ENCODE results near the gene HOXB1. TPM values are rescaled to one million over a fixed set of nuclear protein-coding genes. Genes with fewer than 3 reads are reported as not detected.
A peak's percentile ranks its signal among the peaks of the same experiment; 100 is the strongest.

Gene HOXB1
- total RNA-seq, 1 donor from 2014 or later, result not detected

- Histone ChIP-seq H4K20me1 (ENCODE audit: low read depth) (peaks cover 93% of the 10 kb centered on the region), H2AFZ (replicated peaks) (no peak overlapping the region), H3K9me3 (ENCODE audit: low read depth) (no peaks in the 10 kb centered on the region), H3K4me1 (no peaks in the 10 kb centered on the region), H3K9ac (no peak overlapping the region), H3K4me3 (no peak overlapping the region), H3K27me3 (peaks cover 100% of the 10 kb centered on the region), H3K36me3 (no peaks in the 10 kb centered on the region), H3K27ac (no peak overlapping the region), H3K4me2 (peak overlapping the region; percentile 58), H3K79me2 (ENCODE audit: low read depth) (no peaks in the 10 kb centered on the region), H3F3A (ENCODE audit: low read depth) (peaks cover 4% of the 10 kb centered on the region)
- peaks cover 93% of the 10 kb centered on the region for H3K27me3 Mint-ChIP-seq (ENCODE audit: insufficient read depth, low read depth)
- TF ChIP-seq EZH2 (IDR thresholded peaks at IDR 0.05), result peak; percentile 28
- TF ChIP-seq CTCF (IDR thresholded peaks at IDR 0.05), result no peak
- peak; percentile 91 for TF ChIP-seq EZH2phosphoT487 (IDR thresholded peaks at IDR 0.05)
- peak overlapping the region; percentile 50 for H3K4me3 Mint-ChIP-seq
- H3K27ac Mint-ChIP-seq, result no peak overlapping the region
- DNase-seq (ENCODE audit: low spot score), result no peak
- H3K36me3 Mint-ChIP-seq, result no peaks in the 10 kb centered on the region
- peaks cover 15% of the 10 kb centered on the region for H3K9me3 Mint-ChIP-seq
- no peaks in the 10 kb centered on the region for H3K4me1 Mint-ChIP-seq
Measured at GRCh38 chr17:48578616-48579470, 48.0 kb upstream of the HOXB1 start.

- Histone ChIP-seq H2AFZ (replicated peaks) (no peak within 1 kb of the TSS), H3K27ac (no peak within 1 kb of the TSS), H3K79me2 (ENCODE audit: low read depth) (no peaks in the 10 kb centered on the region), H3K4me1 (no peaks in the 10 kb centered on the region), H4K20me1 (ENCODE audit: low read depth) (peaks cover 94% of the 10 kb centered on the region), H3K9ac (no peak within 1 kb of the TSS), H3F3A (ENCODE audit: low read depth) (peaks cover 4% of the 10 kb centered on the region), H3K9me3 (ENCODE audit: low read depth) (no peaks in the 10 kb centered on the region), H3K27me3 (peaks cover 100% of the 10 kb centered on the region), H3K4me2 (peak within 1 kb of the TSS; percentile 58), H3K4me3 (no peak within 1 kb of the TSS), H3K36me3 (no peaks in the 10 kb centered on the region)
- H3K4me3 Mint-ChIP-seq, result peak within 1 kb of the TSS; percentile 67
- H3K36me3 Mint-ChIP-seq, result no peaks in the 10 kb centered on the region
- H3K27me3 Mint-ChIP-seq (ENCODE audit: insufficient read depth, low read depth), result peaks cover 93% of the 10 kb centered on the region
- H3K9me3 Mint-ChIP-seq, result peaks cover 13% of the 10 kb centered on the region
- peak; percentile 74 for DNase-seq (ENCODE audit: low spot score)
- no peak within 1 kb of the TSS for H3K27ac Mint-ChIP-seq
- no peaks in the 10 kb centered on the region for H3K4me1 Mint-ChIP-seq
- TF ChIP-seq EZH2 (IDR thresholded peaks at IDR 0.05) (peak; percentile 74), EZH2phosphoT487 (IDR thresholded peaks at IDR 0.05) (peak; percentile 77), CTCF (IDR thresholded peaks at IDR 0.05) (no peak)
Measured at GRCh38 chr17:48577946-48578615, 47.3 kb upstream of the HOXB1 start, which contains the start of gene HOXB4. Gene HOXB4, minus strand, starts transcription at chr17:48578350. Its CDS starts 31 bp downstream, at chr17:48578319.

GRCh38 chr17:48577330-48577945 is 46.6 kb upstream of the HOXB1 start:
- no peak for DNase-seq (ENCODE audit: low spot score)
- no peaks in the 10 kb centered on the region for H3K9me3 ChIP-seq (ENCODE audit: low read depth)
- TF ChIP-seq CTCF (IDR thresholded peaks at IDR 0.05), result no peak
- peak; percentile 93 for TF ChIP-seq EZH2 (IDR thresholded peaks at IDR 0.05)
- peak; percentile 68 for TF ChIP-seq EZH2phosphoT487 (IDR thresholded peaks at IDR 0.05)
- Mint-ChIP-seq H3K4me1 (no peaks in the 10 kb centered on the region), H3K9me3 (peaks cover 10% of the 10 kb centered on the region), H3K27ac (no peak overlapping the region), H3K4me3 (peak overlapping the region; percentile 35), H3K27me3 (ENCODE audit: insufficient read depth, low read depth) (peaks cover 93% of the 10 kb centered on the region), H3K36me3 (no peaks in the 10 kb centered on the region)
- peaks cover 100% of the 10 kb centered on the region for H3K27me3 ChIP-seq
- H4K20me1 ChIP-seq (ENCODE audit: low read depth), result peaks cover 94% of the 10 kb centered on the region
- no peak overlapping the region for H2AFZ ChIP-seq (replicated peaks)
- no peaks in the 10 kb centered on the region for H3K79me2 ChIP-seq (ENCODE audit: low read depth)
- H3F3A ChIP-seq (ENCODE audit: low read depth), result peaks cover 4% of the 10 kb centered on the region
- H3K4me2 ChIP-seq, result no peak overlapping the region
- no peaks in the 10 kb centered on the region for H3K36me3 ChIP-seq
- no peak overlapping the region for H3K4me3 ChIP-seq
- no peaks in the 10 kb centered on the region for H3K4me1 ChIP-seq
- no peak overlapping the region for H3K27ac ChIP-seq
- no peak overlapping the region for H3K9ac ChIP-seq
